VCaP (cell line): ENCODE data around the gene TENT4B.

Experiments used
- H3K27ac ChIP-seq: fragments of 450-650 bp; 2 replicates; pipeline ENCODE4 v1.5.1; 2017
- TF ChIP-seq, protein P1 (sequence below): fragments of 450-650 bp; conservative IDR thresholded peaks from 2 replicates; pipeline ENCODE4 v1.5.1; 2017; ENCODE audit warnings: mild to moderate bottlenecking, moderate library complexity

The TENT4B gene

DNA sequence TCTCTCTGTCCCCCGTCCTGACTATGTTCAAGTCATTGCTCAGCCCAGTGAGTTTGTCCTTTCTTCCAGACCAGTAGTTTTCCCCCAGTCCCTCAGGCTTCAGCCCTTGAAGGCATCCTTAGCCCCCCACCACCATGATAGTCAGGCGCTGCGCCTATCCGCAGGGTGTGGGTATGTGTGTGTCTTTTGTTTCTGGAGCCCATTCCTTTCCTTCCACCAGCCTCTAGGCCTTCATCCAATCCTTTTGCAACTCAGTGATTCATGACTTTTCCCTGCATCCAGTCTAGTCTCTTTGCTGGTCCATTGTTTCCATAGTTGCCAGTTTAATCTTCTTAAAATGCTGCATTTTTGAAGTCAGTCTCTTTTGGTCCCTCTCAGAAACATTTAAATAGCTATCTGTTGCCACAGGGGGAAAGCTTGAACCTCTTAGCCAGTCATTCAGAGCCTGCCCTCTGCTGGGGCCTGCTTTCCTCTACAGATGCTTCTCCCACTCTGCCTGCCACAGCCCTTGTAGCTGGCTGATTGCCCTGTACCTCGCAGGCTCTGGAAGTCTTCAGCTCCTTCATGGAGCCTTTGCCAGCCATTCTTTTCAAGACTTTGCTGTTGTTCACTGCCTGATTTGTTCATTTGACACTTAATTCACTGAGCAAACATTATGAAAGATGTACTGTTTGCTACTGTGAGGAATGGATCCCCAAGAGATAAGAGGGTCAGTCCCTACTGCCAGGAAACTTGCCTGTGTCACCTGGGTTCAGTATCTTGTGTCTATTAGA is 57.3 kb downstream of the TENT4B start:
- H3K27ac ChIP-seq = peak overlapping the region; percentile 45
- TF ChIP-seq, protein P1, sequence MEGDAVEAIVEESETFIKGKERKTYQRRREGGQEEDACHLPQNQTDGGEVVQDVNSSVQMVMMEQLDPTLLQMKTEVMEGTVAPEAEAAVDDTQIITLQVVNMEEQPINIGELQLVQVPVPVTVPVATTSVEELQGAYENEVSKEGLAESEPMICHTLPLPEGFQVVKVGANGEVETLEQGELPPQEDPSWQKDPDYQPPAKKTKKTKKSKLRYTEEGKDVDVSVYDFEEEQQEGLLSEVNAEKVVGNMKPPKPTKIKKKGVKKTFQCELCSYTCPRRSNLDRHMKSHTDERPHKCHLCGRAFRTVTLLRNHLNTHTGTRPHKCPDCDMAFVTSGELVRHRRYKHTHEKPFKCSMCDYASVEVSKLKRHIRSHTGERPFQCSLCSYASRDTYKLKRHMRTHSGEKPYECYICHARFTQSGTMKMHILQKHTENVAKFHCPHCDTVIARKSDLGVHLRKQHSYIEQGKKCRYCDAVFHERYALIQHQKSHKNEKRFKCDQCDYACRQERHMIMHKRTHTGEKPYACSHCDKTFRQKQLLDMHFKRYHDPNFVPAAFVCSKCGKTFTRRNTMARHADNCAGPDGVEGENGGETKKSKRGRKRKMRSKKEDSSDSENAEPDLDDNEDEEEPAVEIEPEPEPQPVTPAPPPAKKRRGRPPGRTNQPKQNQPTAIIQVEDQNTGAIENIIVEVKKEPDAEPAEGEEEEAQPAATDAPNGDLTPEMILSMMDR = peak; percentile 75

DNA sequence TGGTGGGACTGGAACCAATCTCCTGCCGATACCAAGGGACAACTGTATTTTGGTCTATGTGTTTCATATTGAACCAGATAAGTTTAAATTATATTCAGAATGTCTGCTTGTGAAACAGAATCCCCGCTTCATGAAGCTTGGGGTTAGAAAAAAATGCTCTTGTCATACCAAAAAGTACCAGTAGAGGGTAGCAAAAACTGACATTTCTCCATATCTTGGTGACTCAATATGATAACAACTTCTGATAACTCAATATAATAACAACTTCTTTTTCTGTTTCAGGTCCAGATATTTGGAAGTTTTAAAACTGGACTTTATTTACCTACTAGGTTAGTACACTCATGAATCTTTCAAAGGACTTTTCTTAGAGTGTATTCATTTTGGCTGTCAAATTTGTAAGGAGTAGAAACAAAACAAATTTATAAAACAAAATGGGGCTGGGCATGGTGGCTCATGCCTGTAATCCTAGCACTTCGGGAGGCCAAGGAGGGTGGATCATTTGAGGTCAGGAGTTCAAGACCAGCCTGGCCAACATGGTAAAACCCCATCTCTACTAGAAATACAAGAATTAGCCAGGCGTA is 60.9 kb downstream of the TENT4B start:
- TF ChIP-seq, protein P1 = peak; percentile 69
- H3K27ac ChIP-seq = no peak overlapping the region

DNA sequence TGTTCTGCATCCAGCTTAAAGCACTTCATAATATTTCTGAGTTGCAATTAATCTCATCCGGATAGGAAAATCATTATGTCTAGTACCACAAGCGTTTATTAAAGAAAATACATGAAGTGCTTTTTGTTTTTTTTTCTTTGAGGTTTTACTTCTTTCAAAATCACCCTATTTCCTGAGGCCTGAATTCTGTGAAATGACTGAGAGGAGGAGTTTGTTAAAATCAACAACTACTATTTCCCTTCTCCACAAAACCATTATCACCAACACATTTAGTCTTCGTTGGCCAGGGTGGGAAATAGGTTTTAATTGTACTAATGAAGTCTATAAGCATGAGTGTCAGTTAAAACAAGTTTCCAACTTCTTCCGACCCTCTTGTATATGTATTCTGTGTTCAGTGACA is 62.6 kb downstream of the TENT4B start:
- TF ChIP-seq, protein P1 = no peak
- H3K27ac ChIP-seq = no peak overlapping the region

DNA sequence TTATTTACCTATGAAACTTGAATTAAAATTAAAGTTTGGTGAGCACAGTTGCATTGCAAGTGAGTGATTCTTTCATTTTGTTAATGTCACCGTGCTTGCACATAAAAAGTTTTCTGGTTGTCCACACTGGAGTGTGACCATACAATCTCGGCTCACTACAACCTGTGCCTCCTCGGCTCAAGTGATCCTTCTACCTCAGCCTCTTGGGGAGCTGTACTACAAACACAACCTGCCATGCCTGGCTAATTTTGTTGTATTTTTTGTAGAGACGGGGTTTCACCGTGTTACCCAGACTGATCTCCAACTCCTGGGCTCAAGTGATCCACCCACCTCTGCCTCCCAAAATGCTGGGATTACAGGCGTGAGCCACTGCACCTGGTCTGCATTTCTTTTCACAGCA is 63.1 kb downstream of the TENT4B start:
- no peak overlapping the region for H3K27ac ChIP-seq

DNA sequence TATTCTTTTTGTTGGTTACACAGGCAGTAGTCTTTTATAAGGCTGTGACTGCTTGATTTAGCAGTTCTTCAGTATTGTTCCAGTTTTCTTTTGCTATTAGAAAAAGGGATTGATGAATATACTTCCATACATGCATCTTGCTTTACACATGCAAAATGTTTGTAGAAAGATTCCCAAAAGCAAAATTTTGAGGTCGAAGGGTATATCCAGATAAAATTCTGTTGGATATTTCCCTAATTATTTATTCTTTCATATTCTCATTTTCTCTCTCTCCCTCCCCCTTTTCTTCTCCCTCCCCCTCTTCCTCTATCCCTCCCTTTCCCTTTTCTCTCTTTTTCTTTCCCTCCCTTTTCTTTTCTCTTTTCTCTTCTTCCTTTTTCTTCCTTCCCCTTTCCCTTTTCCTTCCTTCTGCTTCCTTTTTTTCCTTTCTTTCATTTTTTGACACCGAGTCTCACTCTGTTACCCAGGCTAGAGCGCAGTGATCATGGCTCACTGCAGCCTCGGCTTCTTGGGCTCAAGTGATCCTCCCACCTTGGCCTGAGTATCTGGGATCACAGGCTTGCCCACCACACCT is 66.4 kb downstream of the TENT4B start:
- TF ChIP-seq, protein P1 = no peak
- H3K27ac ChIP-seq = no peak overlapping the region

More for the DNA sequence above, 63.1 kb downstream of the TENT4B start:
- TF ChIP-seq, protein P1 = no peak

DNA sequence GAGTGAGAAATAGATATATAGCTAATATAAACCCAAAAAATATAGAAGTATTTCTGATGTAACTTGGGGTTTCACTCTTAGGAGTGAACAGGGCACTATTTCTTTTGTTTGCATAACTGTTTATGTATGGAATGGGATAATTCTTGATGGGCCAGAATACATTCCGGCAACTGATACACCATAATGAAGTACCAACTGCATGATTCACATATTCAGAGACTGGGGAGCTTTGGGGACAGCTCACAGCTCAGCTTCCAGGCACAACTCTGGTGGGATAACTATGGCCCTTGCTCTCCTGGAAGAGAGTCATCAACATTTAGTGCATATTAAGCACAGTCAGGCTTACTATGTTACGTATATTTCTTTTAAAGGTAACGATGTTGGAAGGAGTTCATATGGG is 71.2 kb downstream of the TENT4B start:
- H3K27ac ChIP-seq = no peak overlapping the region
- TF ChIP-seq, protein P1 = no peak

DNA sequence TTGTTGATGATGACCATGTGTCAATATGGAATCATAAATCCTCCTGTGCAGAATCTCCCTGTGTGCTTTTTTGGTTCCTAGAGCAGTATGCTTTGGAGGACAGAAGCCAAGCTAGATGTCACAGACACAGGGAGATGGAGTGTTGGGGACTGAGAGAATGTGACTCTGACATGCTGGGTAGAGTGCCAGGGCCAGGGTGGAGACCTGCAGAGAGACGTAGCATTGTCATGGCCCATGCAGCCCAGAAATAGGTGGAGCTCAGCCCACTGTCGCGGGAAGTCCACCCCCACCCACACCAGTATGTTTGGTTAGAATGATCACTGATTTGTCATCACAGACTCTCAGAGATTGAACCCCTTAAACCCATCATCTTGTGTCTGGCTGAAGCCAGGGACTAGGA is 74.0 kb downstream of the TENT4B start:
- H3K27ac ChIP-seq = no peak overlapping the region
- TF ChIP-seq, protein P1 = no peak
